Cortex of kidney (tissue), 1 donor: ENCODE data around the gene CEP120.
"Not testable (repeated sequence)": the region's sequence is repeated elsewhere in the genome, so short reads cannot be mapped to it uniquely, and the experiment has no call there.

Source experiments
- DNase-seq: peaks from one replicate; lab custom pipeline; 2025; lab: John Stamatoyannopoulos, UW

Gene CEP120

GRCh38 chr5:123387313-123387712, 35.9 kb downstream of the CEP120 start:
- DNase-seq: no peak

DNA sequence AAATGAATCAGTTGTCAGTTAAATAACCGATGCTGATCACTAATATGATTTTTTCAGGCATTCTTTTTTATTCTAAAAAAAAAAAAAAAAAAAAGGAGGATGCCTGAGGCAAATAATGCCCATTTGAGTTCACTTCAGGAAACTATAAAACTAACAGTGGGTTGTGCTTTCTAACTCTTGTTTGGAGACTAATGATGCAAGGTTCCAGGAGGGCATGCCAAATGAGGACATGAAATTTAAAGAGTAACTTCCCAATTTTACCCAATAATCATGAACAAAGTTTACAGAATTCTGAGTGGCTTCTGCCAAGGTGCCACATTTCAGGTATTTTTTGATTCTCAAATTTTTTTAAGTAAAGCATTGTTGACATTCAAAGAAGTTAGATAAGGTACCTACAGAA, 41.0 kb downstream of the CEP120 start:
- no peak for DNase-seq

DNA sequence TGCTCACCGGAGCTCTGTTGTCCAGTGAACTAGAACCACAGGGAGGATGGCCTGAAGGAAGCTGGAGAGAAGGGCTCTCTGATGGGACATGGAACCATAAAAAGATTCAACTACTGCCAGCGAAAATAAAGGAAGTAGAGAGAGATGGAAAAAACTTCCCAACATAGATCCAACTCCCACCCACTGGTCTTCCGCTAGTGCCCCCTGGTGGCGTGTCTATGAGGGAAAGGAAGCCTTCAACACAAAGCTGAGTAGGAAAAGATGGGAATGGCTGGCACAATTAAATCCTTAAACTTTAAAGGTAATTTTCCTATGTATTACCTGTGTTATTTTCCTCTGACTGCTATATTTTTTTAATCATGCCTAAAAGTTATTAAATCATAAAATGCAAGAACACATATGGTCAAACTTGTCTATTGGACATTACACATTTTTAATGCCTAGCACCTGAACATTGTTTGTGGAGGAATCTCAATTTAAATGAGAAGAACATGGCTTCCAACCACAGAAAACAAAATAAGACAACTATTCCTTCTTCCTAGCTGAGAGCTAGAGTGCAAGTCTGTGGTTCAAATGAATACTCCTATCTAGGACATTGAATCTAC, 51.5 kb downstream of the CEP120 start:
- DNase-seq: no peak

DNA sequence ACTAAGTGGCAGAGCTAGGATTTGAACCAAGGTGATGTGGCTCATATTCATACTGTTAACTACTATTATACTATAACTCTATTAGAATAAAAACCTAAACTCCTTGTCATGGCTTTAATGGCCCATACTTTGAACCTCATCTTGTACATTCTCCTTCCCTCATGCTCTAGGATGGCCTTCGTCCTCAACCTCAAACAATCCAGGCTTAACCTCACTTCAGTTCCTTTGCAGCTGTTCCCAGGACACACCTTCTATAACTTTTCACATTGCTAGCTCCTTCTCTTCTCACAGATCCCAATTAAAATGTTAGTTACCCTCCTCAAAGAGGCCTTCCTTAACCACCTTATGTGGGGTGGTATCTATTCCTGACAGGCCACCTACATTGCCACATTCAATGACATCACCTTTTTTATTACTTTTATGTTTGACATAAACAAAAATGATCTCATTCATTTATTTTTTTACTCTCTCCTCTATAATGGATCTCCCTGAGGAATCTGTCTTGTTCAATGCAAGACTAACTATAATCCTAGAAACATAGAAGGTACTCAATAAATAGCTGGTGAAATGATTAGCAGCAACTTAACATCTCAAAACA, 53.7 kb downstream of the CEP120 start:
- DNase-seq: no peak

GRCh38 chr5:123367739-123368138, 55.5 kb downstream of the CEP120 start:
- no peak for DNase-seq

GRCh38 chr5:123365156-123365555, 58.0 kb downstream of the CEP120 start:
- DNase-seq: no peak

GRCh38 chr5:123364441-123365155, 58.6 kb downstream of the CEP120 start:
- DNase-seq: no peak

- DNase-seq: no peak
These were observed 62.3 kb downstream of the CEP120 start for GRCh38 chr5:123360910-123361309.

DNA sequence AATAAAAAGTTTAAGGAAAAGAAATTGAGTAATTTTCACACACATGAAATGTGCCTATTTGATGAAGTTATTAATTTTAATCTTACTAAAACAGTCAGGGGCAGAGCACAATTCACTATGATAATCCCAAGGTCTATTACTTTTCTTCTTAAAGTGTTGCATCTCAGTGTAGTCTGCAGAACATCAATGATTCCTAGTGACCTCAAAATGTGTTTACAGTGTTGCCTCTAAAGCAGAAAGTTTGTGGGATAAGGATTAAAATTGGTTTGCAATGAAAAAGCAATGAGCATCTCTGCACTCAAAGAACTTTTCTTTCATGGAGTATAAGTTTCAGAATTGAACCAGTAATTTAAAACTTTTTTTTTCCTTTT, 63.0 kb downstream of the CEP120 start:
- DNase-seq: no peak

GRCh38 chr5:123359454-123360200, 63.6 kb downstream of the CEP120 start:
- no peak for DNase-seq

GRCh38 chr5:123358751-123359150, 64.5 kb downstream of the CEP120 start:
- DNase-seq: no peak

GRCh38 chr5:123358304-123358703, 64.9 kb downstream of the CEP120 start:
- no peak for DNase-seq

DNA sequence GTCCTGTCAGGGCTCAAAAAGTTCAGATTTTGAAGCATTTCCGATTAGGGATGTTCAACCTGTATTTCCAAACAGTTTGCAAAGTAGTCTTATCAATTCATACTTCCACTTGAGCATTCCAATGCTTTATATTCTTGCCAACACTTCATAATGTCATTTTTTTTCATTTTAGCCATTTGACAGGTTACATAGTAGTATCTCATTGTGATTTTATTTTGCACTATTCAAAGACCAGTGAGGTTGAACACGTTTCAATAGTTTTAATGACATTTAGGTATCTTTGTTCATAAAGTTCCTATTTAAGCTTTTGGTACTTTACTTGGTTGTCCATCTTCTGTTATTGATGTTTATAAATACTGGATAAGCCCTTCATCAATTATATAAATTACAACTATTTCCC, 71.4 kb downstream of the CEP120 start:
- no peak for DNase-seq

DNA sequence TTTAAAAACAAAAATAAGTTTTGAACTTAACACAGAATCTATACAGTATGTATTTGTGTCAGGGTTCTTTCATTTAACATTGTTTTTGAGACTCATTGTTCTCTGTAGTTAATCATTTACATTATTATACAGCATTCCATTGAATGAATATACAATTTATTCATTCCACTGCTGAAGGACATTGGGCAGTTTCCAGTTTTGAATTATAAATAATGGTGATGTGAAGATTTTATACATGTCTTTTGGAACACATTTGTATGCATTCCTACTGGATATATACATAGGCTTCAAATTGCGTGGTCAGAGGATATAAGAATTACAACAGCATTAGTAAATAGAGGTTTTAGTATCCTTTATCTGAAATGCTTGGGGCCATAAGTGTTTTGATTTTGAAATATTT, 72.0 kb downstream of the CEP120 start:
- no peak for DNase-seq

DNA sequence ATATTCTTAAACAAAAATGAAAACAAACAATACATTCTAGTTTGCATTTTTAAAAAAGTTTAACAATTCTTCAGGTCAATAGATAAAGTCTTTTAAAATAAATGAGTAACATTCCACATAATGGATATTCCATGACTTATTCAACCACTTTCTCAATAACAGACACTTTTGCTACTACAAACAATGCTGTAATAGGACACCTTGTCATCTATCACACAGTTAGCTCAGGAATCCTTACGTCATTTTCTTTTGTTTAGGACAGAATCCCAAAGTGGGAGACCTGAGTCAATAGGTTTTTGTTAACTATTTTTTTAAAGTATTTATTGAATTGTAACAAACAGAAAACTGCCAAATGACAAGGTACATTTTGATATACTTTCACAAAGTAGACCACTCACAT, 72.5 kb downstream of the CEP120 start:
- DNase-seq: no peak

GRCh38 chr5:123344816-123345426, 78.3 kb downstream of the CEP120 start:
- DNase-seq: no peak

- DNase-seq: no peak
These were observed 82.3 kb downstream of the CEP120 start for GRCh38 chr5:123340928-123341327.

- DNase-seq: not testable (repeated sequence)
These were observed 114.8 kb downstream of the CEP120 start for GRCh38 chr5:123308377-123308776.

DNA sequence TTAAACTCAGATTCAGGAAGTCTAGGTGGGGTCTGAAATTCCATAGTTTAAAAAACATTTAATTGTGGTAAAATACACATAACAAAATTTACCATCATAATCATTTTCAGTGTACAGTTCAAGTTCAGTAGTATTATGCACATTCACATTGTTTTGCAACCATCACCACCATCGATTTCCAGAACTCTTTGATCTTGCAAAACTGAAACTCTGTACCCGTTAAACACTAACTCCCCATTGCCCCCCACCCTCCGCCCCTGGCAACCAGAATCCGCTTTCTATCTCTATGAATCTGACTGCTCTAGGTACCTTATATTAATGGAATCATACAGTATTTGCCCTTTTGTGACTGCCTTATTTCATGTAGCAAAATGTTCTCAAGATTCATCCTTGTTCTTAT, 117.5 kb downstream of the CEP120 start:
- DNase-seq: no peak

- no peak for DNase-seq
These were observed 118.4 kb downstream of the CEP120 start for GRCh38 chr5:123304777-123305316.

DNA sequence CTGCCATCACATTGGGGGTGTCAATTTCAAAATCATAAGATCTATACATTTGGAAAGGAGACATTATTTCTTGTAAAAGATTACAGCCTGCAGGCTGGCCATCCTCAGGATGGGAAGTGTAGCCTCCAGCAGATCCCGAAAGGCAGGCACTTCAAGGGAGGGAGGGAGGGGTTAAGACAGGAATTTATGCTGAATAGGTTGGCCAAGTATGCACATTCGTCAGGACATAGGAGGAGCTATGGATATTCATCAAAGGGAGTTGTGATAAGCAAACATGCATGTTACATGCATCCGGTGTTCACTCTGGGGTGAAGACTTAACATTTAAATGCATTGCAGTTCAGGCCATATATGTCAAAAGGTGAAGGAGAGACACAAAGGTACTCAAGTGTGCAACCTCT, 119.4 kb downstream of the CEP120 start:
- DNase-seq: no peak

- DNase-seq: no peak
These were observed 122.9 kb downstream of the CEP120 start for GRCh38 chr5:123300266-123300665.
